SK-N-SH (cell line): ENCODE measurements around the gene FAM184B. TPM values are rescaled to one million over a fixed set of nuclear protein-coding genes. Genes with fewer than 3 reads are reported as not detected.

Experiments used
- CTCF ChIA-PET: fragments of 300-600, 350-600 bp; formaldehyde crosslinking; extraction: SDS; loops from one replicate; lab custom pipeline; 2021; lab: Yijun Ruan, JAX
- POLR2A ChIA-PET: fragments of 350-600 bp; sonication (Branson Sonifier 250); formaldehyde crosslinking; extraction: SDS; loops from one replicate; lab custom pipeline; 2020; ENCODE audit warnings: antibody characterized with exemption, inconsistent platforms; lab: Yijun Ruan, JAX
- DNase-seq: peaks from one replicate; pipeline ENCODE4 v3.0.0; 2012
- H2AFZ ChIP-seq: fragments of 200-600 bp; sonication (generic); 2 replicates; pipeline ENCODE4 v1.8.1; 2016; ENCODE audit warnings: antibody characterized with exemption, mild to moderate bottlenecking, low read depth
- H3F3A ChIP-seq: fragments of 200-600 bp; sonication (generic); replicated peaks from 2 replicates; pipeline ENCODE3; 2016; ENCODE audit warnings: antibody characterized with exemption, mild to moderate bottlenecking; ENCODE audit not compliant: insufficient read depth
- H3K27ac ChIP-seq, 2 experiments: fragments of 200-500 bp in 1 of 2; fragments of 200-600 bp in 1 of 2; sonication (Bioruptor generic) in 1 of 2; sonication (generic), shearing (Covaris generic) in 1 of 2; 2 replicates each; pipeline versions ENCODE4 v1.5.1 to v1.6.1; 2014 to 2016; ENCODE audit warnings: low read depth in 2 of 2, inconsistent platforms in 1 of 2, low read length in 1 of 2, mild to moderate bottlenecking in 1 of 2, mixed read lengths in 1 of 2
- H3K27me3 ChIP-seq: fragments of 200-600 bp; sonication (generic), shearing (Covaris generic); 2 replicates; pipeline ENCODE4 v1.6.1; 2016; ENCODE audit warnings: mixed run types; ENCODE audit not compliant: insufficient read depth
- H3K36me3 ChIP-seq, 2 experiments: fragments of 200-500 bp in 1 of 2; fragments of 200-600 bp in 1 of 2; sonication (Bioruptor generic) in 1 of 2; sonication (generic) in 1 of 2; replicated peaks in 1 of 2; 2 replicates each; pipeline versions ENCODE3 to v1.5.1; 2014 to 2016; ENCODE audit warnings: low read length in 1 of 2, mild to moderate bottlenecking in 1 of 2; ENCODE audit not compliant: insufficient read depth in 2 of 2, control insufficient read depth in 1 of 2
- H3K4me1 ChIP-seq, 2 experiments: fragments of 200-500 bp in 1 of 2; fragments of 200-600 bp in 1 of 2; sonication (Bioruptor generic) in 1 of 2; sonication (generic), shearing (Covaris generic) in 1 of 2; 2 replicates each; pipeline versions ENCODE4 v1.5.1 to v1.6.1; 2014 to 2016; ENCODE audit warnings: low read depth in 1 of 2, low read length in 1 of 2, mixed run types in 1 of 2; ENCODE audit not compliant: insufficient read depth in 2 of 2, control insufficient read depth in 1 of 2
- H3K4me2 ChIP-seq: fragments of 200-600 bp; sonication (generic), shearing (Covaris generic); 2 replicates; pipeline ENCODE4 v1.6.1; 2017; ENCODE audit warnings: mixed run types
- H3K4me3 ChIP-seq, 2 experiments: fragments of 200-500 bp in 1 of 2; fragments of 200-600 bp in 1 of 2; sonication (Bioruptor generic) in 1 of 2; sonication (generic), shearing (Covaris generic) in 1 of 2; 2 replicates each; pipeline versions ENCODE4 v1.5.1 to v1.8.1; 2014 to 2016; ENCODE audit warnings: low read depth in 2 of 2, inconsistent platforms in 1 of 2, low read length in 1 of 2, mild to moderate bottlenecking in 1 of 2, mixed read lengths in 1 of 2, moderate library complexity in 1 of 2
- H3K79me2 ChIP-seq: fragments of 200-600 bp; sonication (generic); 2 replicates; pipeline ENCODE4 v1.8.1; 2017; ENCODE audit warnings: mild to moderate bottlenecking; ENCODE audit not compliant: insufficient read depth
- H3K9ac ChIP-seq: fragments of 200-600 bp; sonication (generic); 2 replicates; pipeline ENCODE4 v1.6.1; 2017; ENCODE audit warnings: mixed run types
- H3K9me2 ChIP-seq: fragments of 200-600 bp; sonication (generic); 2 replicates; pipeline ENCODE4 v1.6.1; 2017; ENCODE audit warnings: mixed run types
- H3K9me3 ChIP-seq: fragments of 200-600 bp; sonication (generic); 2 replicates; pipeline ENCODE4 v1.6.1; 2017; ENCODE audit warnings: mixed run types, mild to moderate bottlenecking, moderate library complexity
- H4K20me1 ChIP-seq: fragments of 200-600 bp; sonication (generic); 2 replicates; pipeline ENCODE4 v1.6.1; 2017; ENCODE audit warnings: mild to moderate bottlenecking, mixed run types; ENCODE audit not compliant: insufficient read depth
- ELF1 ChIP-seq: IDR thresholded peaks from 2 replicates; pipeline ENCODE4 v1.4.0; 2012
- EP300 ChIP-seq, 2 experiments: IDR thresholded peaks; 2 replicates each; pipeline versions ENCODE4 v1.4.0 to v1.6.1; 2012; ENCODE audit warnings: borderline replicate concordance in 1 of 2, low read depth in 1 of 2, low read length in 1 of 2
- FOSL2 ChIP-seq: IDR thresholded peaks from 2 replicates; pipeline ENCODE4 v1.4.0; 2012; ENCODE audit warnings: low read depth, mild to moderate bottlenecking, moderate library complexity, borderline replicate concordance
- FOXJ3 ChIP-seq: sonication (generic); formaldehyde crosslinking; IDR thresholded peaks from 2 replicates; pipeline ENCODE4 v1.5.1; 2020; ENCODE audit warnings: mild to moderate bottlenecking, missing genetic modification reagents
- JUND ChIP-seq: IDR thresholded peaks from 2 replicates; pipeline ENCODE4 v1.4.0; 2012
- MXI1 ChIP-seq: IDR thresholded peaks from 2 replicates; pipeline ENCODE4 v1.6.1; 2012; ENCODE audit warnings: mild to moderate bottlenecking, low read depth, low read length, improper control_type of control experiment
- NFIC ChIP-seq: IDR thresholded peaks from 2 replicates; pipeline ENCODE4 v1.4.0; 2012; ENCODE audit warnings: borderline replicate concordance
- NRF1 ChIP-seq: IDR thresholded peaks from 2 replicates; pipeline ENCODE4 v1.6.1; 2012; ENCODE audit warnings: low read depth, mild to moderate bottlenecking, low read length
- POLR2AphosphoS5 ChIP-seq: IDR thresholded peaks from 2 replicates; pipeline ENCODE4 v1.6.1; 2012; ENCODE audit warnings: low read depth, low read length
- RAD21 ChIP-seq: IDR thresholded peaks from 2 replicates; pipeline ENCODE4 v1.6.1; 2012; ENCODE audit warnings: mild to moderate bottlenecking, low read length
- RFX5 ChIP-seq: IDR thresholded peaks from 2 replicates; pipeline ENCODE4 v1.6.1; 2012; ENCODE audit warnings: mild to moderate bottlenecking, improper control_type of control experiment, low read length
- RXRA ChIP-seq: IDR thresholded peaks from 2 replicates; pipeline ENCODE4 v1.4.0; 2012; ENCODE audit warnings: low read depth, mild to moderate bottlenecking, borderline replicate concordance
- SIN3A ChIP-seq: IDR thresholded peaks from 2 replicates; pipeline ENCODE4 v1.6.1; 2012; ENCODE audit warnings: low read depth, mild to moderate bottlenecking, low read length, moderate library complexity, borderline replicate concordance
- SMC3 ChIP-seq: IDR thresholded peaks from 2 replicates; pipeline ENCODE4 v1.6.1; 2012; ENCODE audit warnings: low read depth, low read length, improper control_type of control experiment
- TCF12 ChIP-seq: IDR thresholded peaks from 2 replicates; pipeline ENCODE4 v1.4.0; 2012
- TEAD4 ChIP-seq: IDR thresholded peaks from 2 replicates; pipeline ENCODE4 v1.4.0; 2012; ENCODE audit warnings: mild to moderate bottlenecking, borderline replicate concordance; ENCODE audit not compliant: insufficient read depth
- WGBS: methylation state at CpG from one replicate; pipeline ENCODE4 v1.1.6; 2017; ENCODE audit warnings: low lambda C conversion rate; 5-methylcytosine and 5-hydroxymethylcytosine counted together
- polyA plus RNA-seq, 3 experiments: library from polyadenylated mRNA; depleted of rRNA; stranded (reverse); fragments of >200 nt; gene quantifications; 2 replicates each; pipeline ENCODE4 v1.2.3, GENCODE V29; 2012
- TF ChIP-seq, protein P1 (sequence below): fragments of 200-600 bp; sonication (generic); IDR thresholded peaks from 2 replicates; pipeline ENCODE4 v1.6.1; 2017; ENCODE audit warnings: antibody characterized with exemption, mild to moderate bottlenecking, moderate library complexity
- TF ChIP-seq, protein P2 (sequence below): IDR thresholded peaks from 2 replicates; pipeline ENCODE4 v1.4.0; 2012; ENCODE audit warnings: low read depth
- TF ChIP-seq, protein P3 (sequence below): IDR thresholded peaks from 2 replicates; pipeline ENCODE4; 2012
- TF ChIP-seq, protein P4 (sequence below): IDR thresholded peaks from 2 replicates; pipeline ENCODE4 v1.4.0; 2012; ENCODE audit warnings: low read depth, borderline replicate concordance

Gene FAM184B
- polyA plus RNA-seq, 1 of the 3 experiments (the other 2 are of a cell fraction) = not detected

DNA sequence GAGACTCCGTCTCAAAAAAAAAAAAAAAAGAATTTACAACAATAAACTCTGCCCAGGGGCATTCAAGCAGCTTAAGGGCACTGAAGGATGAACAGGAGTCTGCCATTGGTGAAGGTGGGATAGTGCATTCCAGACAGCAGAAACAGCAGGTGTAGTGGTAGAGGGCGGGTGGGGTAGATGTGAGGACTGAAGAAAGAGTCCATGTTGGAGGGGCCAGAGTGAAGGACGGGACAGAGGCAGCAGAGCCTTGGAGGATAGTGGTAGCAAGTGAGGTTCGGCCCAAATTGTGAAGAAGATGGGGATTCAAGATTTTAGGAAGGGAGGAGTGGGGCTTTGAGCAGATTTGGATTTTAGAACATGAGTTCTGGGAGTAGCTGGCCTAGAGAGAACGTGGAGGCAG lies 91.3 kb downstream of the FAM184B start (continued):
- TF ChIP-seq, protein P1, sequence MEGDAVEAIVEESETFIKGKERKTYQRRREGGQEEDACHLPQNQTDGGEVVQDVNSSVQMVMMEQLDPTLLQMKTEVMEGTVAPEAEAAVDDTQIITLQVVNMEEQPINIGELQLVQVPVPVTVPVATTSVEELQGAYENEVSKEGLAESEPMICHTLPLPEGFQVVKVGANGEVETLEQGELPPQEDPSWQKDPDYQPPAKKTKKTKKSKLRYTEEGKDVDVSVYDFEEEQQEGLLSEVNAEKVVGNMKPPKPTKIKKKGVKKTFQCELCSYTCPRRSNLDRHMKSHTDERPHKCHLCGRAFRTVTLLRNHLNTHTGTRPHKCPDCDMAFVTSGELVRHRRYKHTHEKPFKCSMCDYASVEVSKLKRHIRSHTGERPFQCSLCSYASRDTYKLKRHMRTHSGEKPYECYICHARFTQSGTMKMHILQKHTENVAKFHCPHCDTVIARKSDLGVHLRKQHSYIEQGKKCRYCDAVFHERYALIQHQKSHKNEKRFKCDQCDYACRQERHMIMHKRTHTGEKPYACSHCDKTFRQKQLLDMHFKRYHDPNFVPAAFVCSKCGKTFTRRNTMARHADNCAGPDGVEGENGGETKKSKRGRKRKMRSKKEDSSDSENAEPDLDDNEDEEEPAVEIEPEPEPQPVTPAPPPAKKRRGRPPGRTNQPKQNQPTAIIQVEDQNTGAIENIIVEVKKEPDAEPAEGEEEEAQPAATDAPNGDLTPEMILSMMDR = no peak
- TF ChIP-seq SIN3A = no peak

DNA sequence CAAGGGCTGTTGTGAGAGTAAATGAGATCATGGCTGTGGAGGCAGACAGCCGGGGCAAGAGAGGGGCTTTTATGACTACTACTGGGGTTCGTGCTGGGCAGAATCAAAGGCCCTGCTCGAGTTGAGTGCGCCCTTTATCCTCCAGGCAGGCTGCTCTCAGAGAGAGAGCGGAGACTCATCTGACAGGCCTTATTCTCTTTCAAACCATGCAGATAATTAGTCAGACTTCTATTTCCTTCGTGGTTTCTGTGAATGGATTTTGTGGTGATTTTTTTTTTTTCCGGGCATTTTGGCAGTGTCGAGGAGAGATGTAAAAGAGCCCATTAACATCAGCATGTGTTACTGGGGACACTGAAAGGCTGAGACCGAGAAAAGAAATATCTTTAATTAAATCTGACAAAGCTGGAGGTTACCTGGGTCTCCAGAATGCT lies 93.4 kb downstream of the FAM184B start:
- Histone ChIP-seq H3K27me3 (no peaks in the 10 kb centered on the region), H3F3A (no peaks in the 10 kb centered on the region), H3K36me3 (no peaks in the 10 kb centered on the region), H2AFZ (no peak overlapping the region), H3K4me3 (no peak overlapping the region), H3K9me2 (no peaks in the 10 kb centered on the region), H3K27ac (no peak overlapping the region), H3K9ac (no peak overlapping the region), H4K20me1 (no peaks in the 10 kb centered on the region), H3K4me2 (no peak overlapping the region), H3K4me1 (no peaks in the 10 kb centered on the region), H3K79me2 (no peaks in the 10 kb centered on the region), H3K9me3 (no peaks in the 10 kb centered on the region)
- POLR2A ChIA-PET = no interaction called here
- TF ChIP-seq JUND (no peak), TCF12 (no peak), FOSL2 (no peak), POLR2AphosphoS5 (no peak), FOXJ3 (CRISPR knock-in tag) (no peak), RAD21 (no peak), RFX5 (no peak), ELF1 (no peak)
- TF ChIP-seq, protein P2, sequence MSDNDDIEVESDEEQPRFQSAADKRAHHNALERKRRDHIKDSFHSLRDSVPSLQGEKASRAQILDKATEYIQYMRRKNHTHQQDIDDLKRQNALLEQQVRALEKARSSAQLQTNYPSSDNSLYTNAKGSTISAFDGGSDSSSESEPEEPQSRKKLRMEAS = no peak
- TF ChIP-seq, protein P3, sequence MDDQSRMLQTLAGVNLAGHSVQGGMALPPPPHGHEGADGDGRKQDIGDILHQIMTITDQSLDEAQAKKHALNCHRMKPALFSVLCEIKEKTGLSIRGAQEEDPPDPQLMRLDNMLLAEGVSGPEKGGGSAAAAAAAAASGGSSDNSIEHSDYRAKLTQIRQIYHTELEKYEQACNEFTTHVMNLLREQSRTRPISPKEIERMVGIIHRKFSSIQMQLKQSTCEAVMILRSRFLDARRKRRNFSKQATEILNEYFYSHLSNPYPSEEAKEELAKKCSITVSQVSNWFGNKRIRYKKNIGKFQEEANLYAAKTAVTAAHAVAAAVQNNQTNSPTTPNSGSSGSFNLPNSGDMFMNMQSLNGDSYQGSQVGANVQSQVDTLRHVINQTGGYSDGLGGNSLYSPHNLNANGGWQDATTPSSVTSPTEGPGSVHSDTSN = no peak
- WGBS = 47% methylated on average over 9 of the region's 9 CpGs
- DNase-seq = no peak
- CTCF ChIA-PET = no interaction called here

DNA sequence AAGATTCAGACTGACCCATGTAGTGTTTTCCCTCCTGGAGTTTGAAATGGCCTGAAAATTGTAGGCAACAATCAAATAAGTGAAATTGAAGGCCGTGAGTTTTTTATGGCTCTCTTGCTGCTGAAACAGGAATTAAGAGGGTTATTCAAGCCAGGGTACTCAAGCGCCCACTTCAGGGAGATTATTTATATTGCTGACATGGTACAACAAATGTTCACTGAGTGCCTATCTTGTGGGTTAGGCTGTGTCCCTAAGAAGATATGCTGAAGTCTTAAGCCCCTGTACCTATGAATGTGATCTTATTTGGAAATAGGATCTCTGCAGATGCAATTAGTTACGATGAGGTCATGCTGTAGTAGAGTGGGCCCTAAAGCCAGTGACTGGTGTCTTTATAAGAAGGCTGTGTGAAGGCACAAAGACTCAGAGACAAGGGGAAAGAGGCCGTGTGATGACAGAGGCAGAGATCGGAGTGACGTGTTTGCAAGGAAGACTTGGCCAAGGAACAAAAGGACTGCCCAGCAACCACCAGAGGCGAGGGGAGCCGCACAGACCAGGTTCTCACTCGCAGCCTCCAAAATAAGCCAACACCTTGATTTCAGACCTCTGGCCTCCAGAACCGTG lies 94.1 kb downstream of the FAM184B start:
- no peaks in the 10 kb centered on the region for H3K27me3 ChIP-seq
- POLR2A ChIA-PET = no interaction called here
- WGBS = 67% methylated on average over 10 of the region's 10 CpGs
- no peaks in the 10 kb centered on the region for H3F3A ChIP-seq
- H3K27ac ChIP-seq = no peak overlapping the region
- CTCF ChIA-PET = no interaction called here
- DNase-seq = no peak
- H3K79me2 ChIP-seq = no peaks in the 10 kb centered on the region
- H3K9me3 ChIP-seq = no peaks in the 10 kb centered on the region
- TF ChIP-seq RXRA (no peak), NRF1 (no peak), JUND (no peak), NFIC (no peak), EP300 (IDR thresholded peaks at IDR 0.05; ENCODE audit: borderline replicate concordance in 1 of 2, low read depth in 1 of 2, low read length in 1 of 2) (no peak), SMC3 (no peak), MXI1 (no peak), TEAD4 (no peak)
- TF ChIP-seq, protein P3 = no peak
- TF ChIP-seq, protein P4, sequence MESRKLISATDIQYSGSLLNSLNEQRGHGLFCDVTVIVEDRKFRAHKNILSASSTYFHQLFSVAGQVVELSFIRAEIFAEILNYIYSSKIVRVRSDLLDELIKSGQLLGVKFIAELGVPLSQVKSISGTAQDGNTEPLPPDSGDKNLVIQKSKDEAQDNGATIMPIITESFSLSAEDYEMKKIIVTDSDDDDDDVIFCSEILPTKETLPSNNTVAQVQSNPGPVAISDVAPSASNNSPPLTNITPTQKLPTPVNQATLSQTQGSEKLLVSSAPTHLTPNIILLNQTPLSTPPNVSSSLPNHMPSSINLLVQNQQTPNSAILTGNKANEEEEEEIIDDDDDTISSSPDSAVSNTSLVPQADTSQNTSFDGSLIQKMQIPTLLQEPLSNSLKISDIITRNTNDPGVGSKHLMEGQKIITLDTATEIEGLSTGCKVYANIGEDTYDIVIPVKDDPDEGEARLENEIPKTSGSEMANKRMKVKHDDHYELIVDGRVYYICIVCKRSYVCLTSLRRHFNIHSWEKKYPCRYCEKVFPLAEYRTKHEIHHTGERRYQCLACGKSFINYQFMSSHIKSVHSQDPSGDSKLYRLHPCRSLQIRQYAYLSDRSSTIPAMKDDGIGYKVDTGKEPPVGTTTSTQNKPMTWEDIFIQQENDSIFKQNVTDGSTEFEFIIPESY = no peak
- no peak overlapping the region for H3K9ac ChIP-seq
- no peaks in the 10 kb centered on the region for H3K36me3 ChIP-seq
- H3K9me2 ChIP-seq = no peaks in the 10 kb centered on the region
- no peaks in the 10 kb centered on the region for H3K4me1 ChIP-seq
- H3K4me3 ChIP-seq = no peak overlapping the region
- no peaks in the 10 kb centered on the region for H4K20me1 ChIP-seq
- no peak overlapping the region for H2AFZ ChIP-seq
- H3K4me2 ChIP-seq = no peak overlapping the region
